Liver (tissue), 9 donors: Measurements from ENCODE around the gene RBCK1. TPM values are rescaled to one million over a fixed set of nuclear protein-coding genes. Genes with fewer than 3 reads are reported as not detected.

Experiments used
- DNase-seq: peaks from one replicate; pipeline ENCODE4 v3.0.0-alpha.2; 2017; ENCODE audit warnings: low spot score
- H3K27ac ChIP-seq, 2 donors: one replicate each; pipeline ENCODE4 v1.7.0; 2013; ENCODE audit warnings: inconsistent platforms in 2 of 2, low read length in 2 of 2, control low read depth in 1 of 2, low read depth in 1 of 2, mild to moderate bottlenecking in 1 of 2
- H3K27me3 ChIP-seq, 4 donors: one replicate each; pipeline versions ENCODE4 v1.6.1 to v1.7.0; 2013; ENCODE audit warnings: low read length in 3 of 4, inconsistent platforms in 1 of 4, mild to moderate bottlenecking in 1 of 4, moderate library complexity in 1 of 4; ENCODE audit not compliant: control insufficient read depth in 4 of 4, insufficient read depth in 4 of 4
- H3K36me3 ChIP-seq, 4 donors: one replicate each; pipeline versions ENCODE4 v1.6.1 to v1.7.0; 2013; ENCODE audit warnings: low read length in 3 of 4, mild to moderate bottlenecking in 3 of 4, low read depth in 1 of 4, moderate library complexity in 1 of 4; ENCODE audit not compliant: control insufficient read depth in 4 of 4, insufficient read depth in 3 of 4
- H3K4me1 ChIP-seq, 4 donors: one replicate each; pipeline versions ENCODE4 v1.6.1 to v1.7.0; 2013; ENCODE audit warnings: low read length in 3 of 4, mild to moderate bottlenecking in 3 of 4, moderate library complexity in 1 of 4; ENCODE audit not compliant: control insufficient read depth in 4 of 4, insufficient read depth in 4 of 4
- H3K4me3 ChIP-seq, 3 donors: one replicate each; pipeline versions ENCODE4 v1.6.1 to v1.7.0; 2013; ENCODE audit warnings: low read length in 3 of 3, control low read depth in 1 of 3, low read depth in 1 of 3, mild to moderate bottlenecking in 1 of 3
- H3K9ac ChIP-seq, 2 donors: one replicate each; pipeline ENCODE4 v1.7.0; 2013; ENCODE audit warnings: low read length in 2 of 2, mild to moderate bottlenecking in 2 of 2, moderate library complexity in 2 of 2, control low read depth in 1 of 2, low read depth in 1 of 2
- H3K9me3 ChIP-seq, 4 donors: one replicate each; pipeline versions ENCODE4 v1.6.1 to v1.7.0; 2013; ENCODE audit warnings: low read length in 3 of 4; ENCODE audit not compliant: control insufficient read depth in 4 of 4
- EGR1 ChIP-seq, 2 donors: IDR thresholded peaks; 2 replicates each; pipeline ENCODE4 v1.6.1; 2016 to 2018; ENCODE audit warnings: antibody characterized with exemption in 2 of 2, low read depth in 2 of 2
- FOXA1 ChIP-seq: IDR thresholded peaks from 2 replicates; pipeline ENCODE4 v1.6.1; 2016; ENCODE audit warnings: antibody characterized with exemption
- HNF4A ChIP-seq, 2 donors: conservative IDR thresholded peaks; 2 replicates each; pipeline ENCODE4 v1.6.1; 2016; ENCODE audit warnings: antibody characterized with exemption in 2 of 2, mild to moderate bottlenecking in 2 of 2
- HNF4G ChIP-seq: IDR thresholded peaks from 2 replicates; pipeline ENCODE4 v1.6.1; 2016; ENCODE audit warnings: antibody characterized with exemption
- JUND ChIP-seq, 2 donors: IDR thresholded peaks; 2 replicates each; pipeline ENCODE4 v1.6.1; 2016; ENCODE audit warnings: antibody characterized with exemption in 2 of 2
- NR2F2 ChIP-seq: IDR thresholded peaks from 2 replicates; pipeline ENCODE4 v1.6.1; 2016; ENCODE audit warnings: antibody characterized with exemption
- RAD21 ChIP-seq, 2 donors: IDR thresholded peaks; 2 replicates each; pipeline ENCODE4 v1.6.1; 2016; ENCODE audit warnings: antibody characterized with exemption in 2 of 2, mild to moderate bottlenecking in 2 of 2
- RXRA ChIP-seq, 2 donors: IDR thresholded peaks; 2 replicates each; pipeline ENCODE4 v1.6.1; 2017 to 2018; ENCODE audit warnings: antibody characterized with exemption in 2 of 2, mild to moderate bottlenecking in 1 of 2
- SP1 ChIP-seq: IDR thresholded peaks from 2 replicates; pipeline ENCODE4 v1.6.1; 2018; ENCODE audit warnings: antibody characterized with exemption, mild to moderate bottlenecking
- YY1 ChIP-seq: IDR thresholded peaks from 2 replicates; pipeline ENCODE4 v1.6.1; 2016; ENCODE audit warnings: antibody characterized with exemption, mild to moderate bottlenecking
- WGBS: extraction: QIAGEN DNeasy Blood & Tissue Kit; methylation state at CpG from one replicate; pipeline ENCODE4 v1.1.7; 2013; 5-methylcytosine and 5-hydroxymethylcytosine counted together
- polyA plus RNA-seq, 2 donors: library from polyadenylated mRNA; stranded (reverse) in 1 of 2; unstranded in 1 of 2; fragments of 200-250 nt in 1 of 2; fragments of >200 nt in 1 of 2; fragmentation: Nextera tagmentation in 1 of 2; extraction: Ambion mirVana in 1 of 2; gene quantifications; one replicate each; pipeline versions ENCODE4 v1.2.1 to v1.2.3, GENCODE V29; 2013 to 2015
- total RNA-seq, 2 donors: library from RNA; depleted of rRNA; stranded (reverse); fragments of >200 nt; gene quantifications; one replicate each; pipeline ENCODE4 v1.2.3, GENCODE V29; 2014
- TF ChIP-seq, protein P1 (sequence below): IDR thresholded peaks from 2 replicates; pipeline ENCODE4 v1.6.1; 2016; ENCODE audit warnings: antibody characterized with exemption
- TF ChIP-seq, protein P2 (sequence below): fragments of 150-350 bp; IDR thresholded peaks from 2 replicates; pipeline ENCODE4 v1.5.1; 2017; ENCODE audit warnings: improper control_type of control experiment, low read depth, low read length; ENCODE audit not compliant: missing input control
- TF ChIP-seq, protein P3 (sequence below): IDR thresholded peaks from 2 replicates; pipeline ENCODE4 v1.6.1; 2016; ENCODE audit warnings: antibody characterized with exemption
- donor health status: healthy.
- donor health status: healthy.
- donor health status: healthy.
- donor health status: healthy.
- donor health status: healthy.

Gene RBCK1
- total and polyA plus RNA-seq, 4 donors: 18.0 to 62.6 (median 54.8) TPM

DNA sequence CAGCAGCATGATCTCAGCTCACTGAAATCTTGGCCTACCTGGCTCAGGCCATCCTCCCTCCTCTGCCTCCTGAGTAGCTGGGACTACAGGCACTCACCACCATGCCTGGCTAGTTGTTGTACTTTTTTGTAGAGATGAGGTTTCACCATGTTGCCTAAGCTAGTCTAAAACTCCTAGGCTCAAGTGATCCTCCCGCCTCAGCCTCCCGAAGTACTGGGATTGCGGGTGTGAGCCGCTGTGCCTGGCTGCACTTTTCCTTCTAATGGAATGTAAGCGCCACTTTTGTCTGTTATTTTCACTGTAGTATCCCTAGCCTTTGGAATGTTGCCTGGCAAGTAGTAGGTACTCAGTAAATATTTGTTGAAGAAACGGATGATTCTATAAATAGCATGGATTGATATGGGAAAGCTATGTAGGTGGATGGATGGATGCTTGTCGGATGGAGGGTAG lies 37.9 kb upstream of the RBCK1 start:
- H3K27ac ChIP-seq: peak overlapping the region; percentile 48 to 91
- H3K9ac ChIP-seq: peak overlapping the region in 1 of 2 donors; percentile 30
- peaks cover 12 to 38% (median 29%) of the 10 kb centered on the region in 4 donors for H3K4me1 ChIP-seq
- TF ChIP-seq RAD21 (IDR thresholded peaks at IDR 0.05): peak in 1 of 2 donors; percentile 11
- no peak for TF ChIP-seq EGR1 (IDR thresholded peaks at IDR 0.05; ENCODE audit: low read depth in 2 of 2)
- TF ChIP-seq HNF4A (conservative IDR thresholded peaks at IDR 0.05): peak; percentile 35 to 39
- no peak for TF ChIP-seq NR2F2
- TF ChIP-seq FOXA1: no peak
- peak; percentile 50 for TF ChIP-seq SP1
- TF ChIP-seq, protein P1, sequence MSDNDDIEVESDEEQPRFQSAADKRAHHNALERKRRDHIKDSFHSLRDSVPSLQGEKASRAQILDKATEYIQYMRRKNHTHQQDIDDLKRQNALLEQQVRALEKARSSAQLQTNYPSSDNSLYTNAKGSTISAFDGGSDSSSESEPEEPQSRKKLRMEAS: no peak
- TF ChIP-seq HNF4G: no peak
- TF ChIP-seq RXRA (IDR thresholded peaks at IDR 0.05): peak in 1 of 2 donors; percentile 29
- TF ChIP-seq YY1: peak; percentile 28
- H3K9me3 ChIP-seq: no peaks in the 10 kb centered on the region
- no peaks in the 10 kb centered on the region for H3K27me3 ChIP-seq
- WGBS: 40% methylated on average over 7 of the region's 7 CpGs
- H3K4me3 ChIP-seq: no peak overlapping the region
- no peaks in the 10 kb centered on the region for H3K36me3 ChIP-seq
- DNase-seq: no peak

DNA sequence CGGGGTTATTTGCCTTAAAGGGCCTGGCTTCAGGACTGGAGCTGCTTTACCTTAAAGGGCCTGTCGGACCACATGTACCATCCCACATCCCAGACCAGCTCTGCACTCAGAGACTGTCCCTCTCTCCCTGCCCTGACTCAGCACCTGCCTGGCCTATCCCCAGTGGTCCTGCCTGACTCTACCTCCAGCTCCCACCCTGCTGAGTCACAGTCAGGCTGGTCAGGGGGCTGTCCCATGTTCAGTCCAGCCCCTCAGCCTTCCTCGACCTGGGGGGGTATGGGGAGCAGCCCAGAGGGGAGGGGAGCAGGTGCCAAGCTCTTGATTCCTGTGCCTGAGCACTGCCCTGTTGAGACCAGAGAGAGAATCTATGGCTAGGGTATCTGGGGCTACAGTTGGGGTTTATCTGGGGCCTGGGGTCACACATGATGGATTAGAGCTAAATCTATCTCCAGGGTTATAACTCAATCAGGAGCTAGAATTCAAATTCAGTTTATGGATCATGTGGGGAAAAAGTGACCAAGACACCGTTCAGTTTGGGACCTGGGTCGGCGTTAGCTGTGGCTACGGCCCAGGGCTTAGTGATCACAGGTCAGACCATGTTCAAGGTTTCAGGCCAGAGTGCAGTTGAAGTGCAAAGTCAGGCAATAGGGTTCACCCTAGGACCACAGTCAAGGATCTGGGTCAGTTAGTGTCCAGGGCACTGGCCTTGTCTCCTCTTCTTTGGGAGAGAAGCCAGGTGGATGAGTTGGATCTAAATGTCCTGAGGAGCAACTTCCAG lies 36.9 kb upstream of the RBCK1 start:
- no peak for DNase-seq
- Histone ChIP-seq H3K27me3 (no peaks in the 10 kb centered on the region), H3K4me3 (no peak overlapping the region), H3K4me1 (peaks cover 12 to 38% (median 29%) of the 10 kb centered on the region in 4 donors), H3K27ac (peak overlapping the region; percentile 81 to 91), H3K36me3 (no peaks in the 10 kb centered on the region), H3K9me3 (no peaks in the 10 kb centered on the region), H3K9ac (peak overlapping the region in 1 of 2 donors; percentile 70)
- TF ChIP-seq RXRA (IDR thresholded peaks at IDR 0.05) (peak; percentile 95 to 98), JUND (IDR thresholded peaks at IDR 0.05) (peak in 1 of 2 donors; percentile 59), HNF4G (peak; percentile 58), HNF4A (conservative IDR thresholded peaks at IDR 0.05) (peak in 1 of 2 donors; percentile 86), EGR1 (IDR thresholded peaks at IDR 0.05; ENCODE audit: low read depth in 2 of 2) (peak in 1 of 2 donors; percentile 6), RAD21 (IDR thresholded peaks at IDR 0.05) (no peak)
- TF ChIP-seq, protein P2, sequence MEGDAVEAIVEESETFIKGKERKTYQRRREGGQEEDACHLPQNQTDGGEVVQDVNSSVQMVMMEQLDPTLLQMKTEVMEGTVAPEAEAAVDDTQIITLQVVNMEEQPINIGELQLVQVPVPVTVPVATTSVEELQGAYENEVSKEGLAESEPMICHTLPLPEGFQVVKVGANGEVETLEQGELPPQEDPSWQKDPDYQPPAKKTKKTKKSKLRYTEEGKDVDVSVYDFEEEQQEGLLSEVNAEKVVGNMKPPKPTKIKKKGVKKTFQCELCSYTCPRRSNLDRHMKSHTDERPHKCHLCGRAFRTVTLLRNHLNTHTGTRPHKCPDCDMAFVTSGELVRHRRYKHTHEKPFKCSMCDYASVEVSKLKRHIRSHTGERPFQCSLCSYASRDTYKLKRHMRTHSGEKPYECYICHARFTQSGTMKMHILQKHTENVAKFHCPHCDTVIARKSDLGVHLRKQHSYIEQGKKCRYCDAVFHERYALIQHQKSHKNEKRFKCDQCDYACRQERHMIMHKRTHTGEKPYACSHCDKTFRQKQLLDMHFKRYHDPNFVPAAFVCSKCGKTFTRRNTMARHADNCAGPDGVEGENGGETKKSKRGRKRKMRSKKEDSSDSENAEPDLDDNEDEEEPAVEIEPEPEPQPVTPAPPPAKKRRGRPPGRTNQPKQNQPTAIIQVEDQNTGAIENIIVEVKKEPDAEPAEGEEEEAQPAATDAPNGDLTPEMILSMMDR: no peak
- TF ChIP-seq, protein P3, sequence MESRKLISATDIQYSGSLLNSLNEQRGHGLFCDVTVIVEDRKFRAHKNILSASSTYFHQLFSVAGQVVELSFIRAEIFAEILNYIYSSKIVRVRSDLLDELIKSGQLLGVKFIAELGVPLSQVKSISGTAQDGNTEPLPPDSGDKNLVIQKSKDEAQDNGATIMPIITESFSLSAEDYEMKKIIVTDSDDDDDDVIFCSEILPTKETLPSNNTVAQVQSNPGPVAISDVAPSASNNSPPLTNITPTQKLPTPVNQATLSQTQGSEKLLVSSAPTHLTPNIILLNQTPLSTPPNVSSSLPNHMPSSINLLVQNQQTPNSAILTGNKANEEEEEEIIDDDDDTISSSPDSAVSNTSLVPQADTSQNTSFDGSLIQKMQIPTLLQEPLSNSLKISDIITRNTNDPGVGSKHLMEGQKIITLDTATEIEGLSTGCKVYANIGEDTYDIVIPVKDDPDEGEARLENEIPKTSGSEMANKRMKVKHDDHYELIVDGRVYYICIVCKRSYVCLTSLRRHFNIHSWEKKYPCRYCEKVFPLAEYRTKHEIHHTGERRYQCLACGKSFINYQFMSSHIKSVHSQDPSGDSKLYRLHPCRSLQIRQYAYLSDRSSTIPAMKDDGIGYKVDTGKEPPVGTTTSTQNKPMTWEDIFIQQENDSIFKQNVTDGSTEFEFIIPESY: peak; percentile 45
- 50% methylated on average over 7 of the region's 7 CpGs for WGBS
